Activated naive CD8-positive, alpha-beta T cell treated with anti-CD3 and anti-CD28 coated beads, Interleukin-2, amount 50 U/mL, for 24 hours (primary cell): ENCODE results near the gene RPGR.

ENCODE experiments used
- ATAC-seq: fragments of 150-1000 bp; cut with Tn5 transposase; one replicate; pipeline ENCODE4 v1.10.0; 2021
- DNase-seq: peaks from one replicate; pipeline ENCODE4 v3.0.0; 2021
- H3K27ac Mint-ChIP-seq: one replicate; pipeline ENCODE4 v1.8.0; 2021; ENCODE audit warnings: mild to moderate bottlenecking, mixed read lengths
- H3K27me3 Mint-ChIP-seq: one replicate; pipeline ENCODE4 v1.8.0; 2021; ENCODE audit warnings: mixed read lengths
- H3K36me3 Mint-ChIP-seq: one replicate; pipeline ENCODE4 v1.8.0; 2021; ENCODE audit warnings: low read depth, mixed read lengths
- H3K4me1 Mint-ChIP-seq: one replicate; pipeline ENCODE4 v1.8.0; 2021; ENCODE audit warnings: mixed read lengths
- H3K4me3 Mint-ChIP-seq: one replicate; pipeline ENCODE4 v1.8.0; 2021; ENCODE audit warnings: mild to moderate bottlenecking, moderate library complexity, mixed read lengths
- H3K9me3 Mint-ChIP-seq: one replicate; pipeline ENCODE4 v1.8.0; 2021; ENCODE audit warnings: mixed read lengths

Gene RPGR

DNA sequence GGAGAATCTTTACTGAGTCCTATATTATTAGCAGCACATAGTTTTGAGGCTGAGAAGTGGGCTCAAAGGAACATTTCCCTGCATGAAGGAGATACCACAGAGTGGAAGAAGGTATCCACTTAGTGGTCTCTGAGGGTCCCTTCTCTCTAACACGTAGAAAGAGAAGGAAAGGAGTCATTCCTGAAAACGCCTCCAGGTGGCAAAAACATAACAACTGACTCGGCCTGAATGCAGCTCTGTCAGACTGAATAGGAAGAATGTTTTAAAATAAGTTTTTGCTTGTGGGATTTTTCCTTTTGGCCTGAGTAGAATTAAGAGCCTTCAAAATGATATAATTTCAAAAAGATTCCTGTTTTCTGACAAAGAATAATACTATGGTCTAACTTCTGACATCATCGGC, 23.3 kb downstream of the RPGR start:
- Mint-ChIP-seq H3K4me1 (no peaks in the 10 kb centered on the region), H3K27me3 (no peaks in the 10 kb centered on the region), H3K4me3 (no peak overlapping the region), H3K9me3 (no peaks in the 10 kb centered on the region), H3K27ac (no peak overlapping the region), H3K36me3 (peaks cover 2% of the 10 kb centered on the region)
- no peak for DNase-seq
- ATAC-seq: no peak

GRCh38 chrX:38293741-38294140, 33.6 kb downstream of the RPGR start:
- no peak overlapping the region for H3K4me3 Mint-ChIP-seq
- H3K27me3 Mint-ChIP-seq: no peaks in the 10 kb centered on the region
- H3K36me3 Mint-ChIP-seq: no peaks in the 10 kb centered on the region
- H3K9me3 Mint-ChIP-seq: no peaks in the 10 kb centered on the region
- H3K27ac Mint-ChIP-seq: no peak overlapping the region
- ATAC-seq: no peak
- no peaks in the 10 kb centered on the region for H3K4me1 Mint-ChIP-seq
- DNase-seq: no peak

DNA sequence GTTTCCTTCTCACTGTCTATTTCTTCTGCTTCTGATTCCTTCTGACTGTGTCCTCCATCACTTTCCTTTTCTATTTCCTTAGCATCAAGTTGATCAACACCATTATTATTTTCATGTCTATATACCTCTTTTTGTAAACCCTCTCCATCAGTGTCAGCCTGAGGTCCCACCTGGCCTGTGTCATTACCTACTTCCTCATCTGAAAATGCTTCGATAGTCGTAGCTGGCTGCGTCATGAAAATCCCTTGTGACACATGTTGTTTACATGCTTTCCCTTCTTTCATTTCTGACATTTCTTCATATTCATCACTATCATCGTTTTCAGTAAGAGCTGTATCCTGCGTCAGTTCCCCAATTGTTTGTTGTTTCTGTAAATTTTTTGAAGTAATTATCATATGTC, 39.6 kb downstream of the RPGR start:
- no peak overlapping the region for H3K4me3 Mint-ChIP-seq
- no peak overlapping the region for H3K27ac Mint-ChIP-seq
- no peaks in the 10 kb centered on the region for H3K27me3 Mint-ChIP-seq
- ATAC-seq: no peak
- H3K4me1 Mint-ChIP-seq: peaks cover 4% of the 10 kb centered on the region
- H3K36me3 Mint-ChIP-seq: peaks cover 6% of the 10 kb centered on the region
- no peak for DNase-seq
- H3K9me3 Mint-ChIP-seq: no peaks in the 10 kb centered on the region

GRCh38 chrX:38285649-38286048, 41.7 kb downstream of the RPGR start:
- Mint-ChIP-seq H3K27ac (no peak overlapping the region), H3K9me3 (no peaks in the 10 kb centered on the region), H3K36me3 (peaks cover 7% of the 10 kb centered on the region), H3K4me3 (no peak overlapping the region), H3K27me3 (no peaks in the 10 kb centered on the region), H3K4me1 (peaks cover 4% of the 10 kb centered on the region)
- DNase-seq (no peak), ATAC-seq (no peak)

DNA sequence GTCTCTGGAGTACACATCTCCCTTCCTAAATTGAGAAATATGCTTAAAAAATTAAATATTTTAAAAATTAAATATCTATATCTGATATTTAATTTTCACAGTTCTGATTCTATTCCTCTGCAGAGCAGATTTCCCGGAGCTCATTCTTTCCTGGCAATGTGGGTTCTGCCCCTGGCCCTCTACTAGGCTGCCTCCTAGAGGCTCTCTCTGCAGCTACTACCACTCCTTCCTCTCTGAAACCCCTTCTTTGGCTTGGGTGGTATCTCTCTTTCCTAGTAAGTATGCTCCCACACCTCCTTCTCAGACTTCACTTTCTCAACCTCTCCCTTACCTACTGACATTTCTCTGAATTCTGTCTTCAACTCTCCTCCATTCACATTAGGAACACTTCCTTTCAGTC, 45.3 kb downstream of the RPGR start:
- no peaks in the 10 kb centered on the region for H3K27me3 Mint-ChIP-seq
- H3K4me3 Mint-ChIP-seq: no peak overlapping the region
- no peak overlapping the region for H3K27ac Mint-ChIP-seq
- no peak for DNase-seq
- no peaks in the 10 kb centered on the region for H3K9me3 Mint-ChIP-seq
- no peaks in the 10 kb centered on the region for H3K4me1 Mint-ChIP-seq
- ATAC-seq: no peak
- peaks cover 2% of the 10 kb centered on the region for H3K36me3 Mint-ChIP-seq

GRCh38 chrX:38279188-38279587, 48.1 kb downstream of the RPGR start:
- H3K4me1 Mint-ChIP-seq: no peaks in the 10 kb centered on the region
- H3K9me3 Mint-ChIP-seq: no peaks in the 10 kb centered on the region
- ATAC-seq (no peak), DNase-seq (no peak)
- no peak overlapping the region for H3K4me3 Mint-ChIP-seq
- H3K36me3 Mint-ChIP-seq: peaks cover 2% of the 10 kb centered on the region
- H3K27me3 Mint-ChIP-seq: no peaks in the 10 kb centered on the region
- H3K27ac Mint-ChIP-seq: no peak overlapping the region

GRCh38 chrX:38278682-38279081, 48.6 kb downstream of the RPGR start:
- no peaks in the 10 kb centered on the region for H3K9me3 Mint-ChIP-seq
- no peaks in the 10 kb centered on the region for H3K4me1 Mint-ChIP-seq
- DNase-seq (no peak), ATAC-seq (no peak)
- H3K4me3 Mint-ChIP-seq: no peak overlapping the region
- H3K36me3 Mint-ChIP-seq: peaks cover 3% of the 10 kb centered on the region
- H3K27ac Mint-ChIP-seq: no peak overlapping the region
- no peaks in the 10 kb centered on the region for H3K27me3 Mint-ChIP-seq

DNA sequence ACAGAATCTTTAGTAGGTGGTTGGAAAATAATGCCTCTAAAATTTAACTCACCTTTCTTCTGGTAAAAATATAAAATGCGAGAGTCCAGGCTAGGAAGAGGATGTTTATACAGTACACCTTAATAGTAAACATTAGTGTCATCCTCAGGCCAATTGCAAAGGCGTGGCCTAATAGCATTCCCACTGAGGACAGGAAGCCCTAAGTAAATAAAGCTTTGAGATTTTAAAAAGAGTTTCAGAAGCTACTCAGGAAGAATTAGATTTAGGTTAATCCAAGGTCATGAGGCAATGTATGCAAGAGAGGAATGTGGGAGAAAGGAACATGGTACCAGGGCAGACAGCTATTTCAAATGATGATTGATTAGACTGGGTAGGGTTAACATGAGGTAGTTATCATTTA, 49.5 kb downstream of the RPGR start:
- DNase-seq (no peak), ATAC-seq (no peak)
- Mint-ChIP-seq H3K36me3 (peaks cover 3% of the 10 kb centered on the region), H3K9me3 (no peaks in the 10 kb centered on the region), H3K4me1 (no peaks in the 10 kb centered on the region), H3K4me3 (no peak overlapping the region), H3K27me3 (no peaks in the 10 kb centered on the region), H3K27ac (no peak overlapping the region)

DNA sequence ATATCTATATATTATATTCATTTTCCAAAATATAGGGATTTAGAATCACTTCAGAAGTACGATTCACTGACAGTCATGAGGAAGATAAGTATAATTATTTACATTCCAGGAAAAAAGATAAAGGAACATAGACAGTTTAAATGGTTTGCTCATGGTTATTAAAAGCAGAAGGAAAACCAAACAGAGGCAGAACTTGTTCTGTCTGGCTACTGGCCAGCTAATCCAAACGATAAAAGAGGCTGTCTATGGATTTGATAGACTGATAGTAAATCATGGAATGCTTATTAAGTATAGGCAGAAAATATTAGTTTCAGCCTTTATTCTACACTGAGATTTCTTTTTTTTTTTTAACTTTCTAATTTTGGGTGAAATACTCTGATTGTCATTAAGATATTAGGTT, 50.2 kb downstream of the RPGR start:
- no peaks in the 10 kb centered on the region for H3K4me1 Mint-ChIP-seq
- H3K9me3 Mint-ChIP-seq: no peaks in the 10 kb centered on the region
- no peak overlapping the region for H3K27ac Mint-ChIP-seq
- peaks cover 2% of the 10 kb centered on the region for H3K36me3 Mint-ChIP-seq
- DNase-seq (no peak), ATAC-seq (no peak)
- no peak overlapping the region for H3K4me3 Mint-ChIP-seq
- no peaks in the 10 kb centered on the region for H3K27me3 Mint-ChIP-seq

DNA sequence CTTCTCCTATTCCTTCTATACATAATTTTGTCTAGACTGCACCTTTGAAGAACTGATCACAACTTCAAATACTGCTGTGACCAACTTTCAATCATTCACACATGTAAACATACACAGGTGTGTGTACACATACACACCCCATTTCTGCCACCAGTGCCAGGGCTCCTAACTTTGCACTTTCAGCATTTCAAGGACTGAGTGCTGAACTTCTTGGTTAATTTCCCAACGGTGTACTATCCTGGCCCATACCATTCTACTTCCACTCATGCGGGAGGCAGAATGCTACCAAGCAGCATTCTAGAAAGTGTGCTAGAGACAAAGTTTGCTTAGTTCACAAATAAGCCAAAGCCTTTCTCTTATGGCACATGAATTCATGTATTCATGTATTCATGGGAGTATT, 51.2 kb downstream of the RPGR start:
- peaks cover 3% of the 10 kb centered on the region for H3K36me3 Mint-ChIP-seq
- H3K27ac Mint-ChIP-seq: no peak overlapping the region
- ATAC-seq (no peak), DNase-seq (no peak)
- no peak overlapping the region for H3K4me3 Mint-ChIP-seq
- no peaks in the 10 kb centered on the region for H3K9me3 Mint-ChIP-seq
- no peaks in the 10 kb centered on the region for H3K27me3 Mint-ChIP-seq
- H3K4me1 Mint-ChIP-seq: peaks cover 3% of the 10 kb centered on the region

DNA sequence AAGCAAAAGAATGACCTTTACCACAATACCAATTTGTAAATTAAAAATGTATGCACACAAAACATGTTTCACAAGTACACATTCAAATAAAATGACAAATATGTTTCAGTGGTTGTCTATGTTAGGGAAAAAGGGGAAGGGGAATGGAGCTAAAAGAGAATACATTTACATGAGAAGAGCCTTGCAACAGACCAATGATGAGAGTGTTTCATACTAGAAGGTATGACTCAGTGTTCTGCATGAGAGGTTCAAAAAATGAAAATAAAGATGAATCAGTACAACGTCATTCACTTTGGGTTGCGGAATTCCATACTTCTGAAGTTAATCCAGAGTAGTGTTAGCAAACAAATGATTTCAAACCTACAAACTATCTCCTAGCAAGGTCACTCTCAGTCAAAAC, 51.7 kb downstream of the RPGR start:
- Mint-ChIP-seq H3K36me3 (peaks cover 7% of the 10 kb centered on the region), H3K4me1 (peaks cover 3% of the 10 kb centered on the region), H3K27ac (no peak overlapping the region), H3K9me3 (no peaks in the 10 kb centered on the region), H3K4me3 (no peak overlapping the region), H3K27me3 (no peaks in the 10 kb centered on the region)
- DNase-seq: no peak
- no peak for ATAC-seq

DNA sequence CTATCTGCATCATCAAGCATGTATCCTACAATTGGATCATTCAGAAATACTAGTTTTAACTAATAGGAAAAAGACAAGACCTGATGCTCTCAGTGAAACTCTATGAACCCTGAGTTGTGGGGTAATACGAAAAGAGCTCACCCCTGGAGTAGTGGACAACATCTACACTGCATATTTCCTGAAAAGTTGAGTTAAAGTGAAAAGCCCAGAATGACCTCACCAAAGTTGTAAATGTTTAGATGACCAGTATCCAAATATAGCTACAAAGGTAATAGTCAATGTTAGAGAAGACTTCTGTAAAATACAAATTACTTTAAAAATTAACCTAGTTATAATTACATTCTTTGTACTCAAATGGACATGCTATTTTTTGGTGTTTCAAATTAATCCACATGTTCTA, 53.9 kb downstream of the RPGR start:
- no peak overlapping the region for H3K27ac Mint-ChIP-seq
- no peak overlapping the region for H3K4me3 Mint-ChIP-seq
- ATAC-seq (no peak), DNase-seq (no peak)
- H3K4me1 Mint-ChIP-seq: peaks cover 3% of the 10 kb centered on the region
- H3K36me3 Mint-ChIP-seq: peaks cover 11% of the 10 kb centered on the region
- H3K27me3 Mint-ChIP-seq: no peaks in the 10 kb centered on the region
- H3K9me3 Mint-ChIP-seq: no peaks in the 10 kb centered on the region

GRCh38 chrX:38271154-38271716, 56.1 kb downstream of the RPGR start:
- no peaks in the 10 kb centered on the region for H3K9me3 Mint-ChIP-seq
- H3K4me3 Mint-ChIP-seq: no peak overlapping the region
- no peak overlapping the region for H3K27ac Mint-ChIP-seq
- DNase-seq (no peak), ATAC-seq (no peak)
- H3K36me3 Mint-ChIP-seq: peaks cover 12% of the 10 kb centered on the region
- H3K27me3 Mint-ChIP-seq: no peaks in the 10 kb centered on the region
- peaks cover 3% of the 10 kb centered on the region for H3K4me1 Mint-ChIP-seq

GRCh38 chrX:38268011-38268410, 59.3 kb downstream of the RPGR start:
- no peak for ATAC-seq
- Mint-ChIP-seq H3K36me3 (peaks cover 11% of the 10 kb centered on the region), H3K27ac (no peak overlapping the region), H3K4me3 (no peak overlapping the region), H3K27me3 (no peaks in the 10 kb centered on the region), H3K4me1 (peaks cover 3% of the 10 kb centered on the region), H3K9me3 (no peaks in the 10 kb centered on the region)
- no peak for DNase-seq

DNA sequence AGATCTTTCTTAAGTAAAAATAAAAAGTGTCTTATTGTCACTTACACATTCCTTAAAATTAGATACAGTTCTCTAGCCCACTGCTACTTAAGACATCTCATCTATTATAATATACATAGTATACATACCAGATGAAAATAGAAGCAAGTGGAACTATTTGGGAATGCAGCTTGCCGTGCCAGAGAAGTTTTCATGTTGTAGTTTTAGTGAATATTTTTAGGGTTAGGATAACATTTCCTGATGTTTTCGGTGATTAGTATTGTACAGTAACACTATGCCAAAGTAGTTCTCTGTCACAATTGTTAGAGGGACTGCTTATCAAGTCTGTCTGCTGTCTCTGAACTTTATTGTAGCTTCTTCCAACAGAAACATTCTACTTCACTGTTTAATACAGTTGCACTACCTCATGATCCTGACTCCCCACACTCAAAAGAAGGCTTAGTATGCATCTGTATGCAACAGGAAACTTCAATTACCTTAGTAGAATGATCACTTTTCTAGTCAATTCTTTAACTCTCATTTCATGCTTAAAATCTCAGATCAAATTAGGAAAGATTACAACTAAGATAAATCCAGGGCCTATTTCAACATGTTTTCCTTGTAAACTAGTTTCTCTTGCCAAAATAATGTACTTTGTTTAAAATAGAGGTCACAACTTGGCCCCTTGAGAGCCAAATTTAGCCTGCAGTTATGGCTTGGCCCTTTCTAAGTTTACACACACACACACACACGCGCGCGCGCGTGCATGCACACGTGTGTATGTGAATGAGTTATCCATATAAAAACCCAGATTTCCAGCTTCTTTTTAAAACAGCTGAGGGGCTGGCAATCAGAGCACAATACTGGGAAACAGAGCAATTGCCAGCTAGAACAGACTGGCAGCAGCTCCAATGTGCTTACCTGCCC, 64.3 kb downstream of the RPGR start:
- H3K27me3 Mint-ChIP-seq: no peaks in the 10 kb centered on the region
- H3K9me3 Mint-ChIP-seq: no peaks in the 10 kb centered on the region
- DNase-seq (no peak), ATAC-seq (no peak)
- H3K4me1 Mint-ChIP-seq: no peaks in the 10 kb centered on the region
- H3K27ac Mint-ChIP-seq: no peak overlapping the region
- no peak overlapping the region for H3K4me3 Mint-ChIP-seq
- H3K36me3 Mint-ChIP-seq: no peaks in the 10 kb centered on the region
